Endothelial cell of umbilical vein (primary cell): ENCODE measurements around the gene BCL11B.

ENCODE experiments used
- POLR2AphosphoS5 ChIP-seq: IDR thresholded peaks from 2 replicates; pipeline ENCODE4 v1.6.1; 2012; ENCODE audit warnings: low read depth, mild to moderate bottlenecking, control low read depth, low read length, moderate library complexity; ENCODE audit not compliant: insufficient read depth
- TF ChIP-seq, protein P1 (sequence below), 2 donors: IDR thresholded peaks; 1 replicate in 1 of 2; 2 replicates in 1 of 2; pipeline ENCODE4 v1.5.1; 2011; ENCODE audit warnings: low read length in 2 of 2, mild to moderate bottlenecking in 2 of 2, moderate library complexity in 2 of 2, control low read depth in 1 of 2, inconsistent platforms in 1 of 2, low read depth in 1 of 2; ENCODE audit not compliant: insufficient read depth in 1 of 2; ENCODE audit errors: extremely low read depth in 1 of 2

DNA sequence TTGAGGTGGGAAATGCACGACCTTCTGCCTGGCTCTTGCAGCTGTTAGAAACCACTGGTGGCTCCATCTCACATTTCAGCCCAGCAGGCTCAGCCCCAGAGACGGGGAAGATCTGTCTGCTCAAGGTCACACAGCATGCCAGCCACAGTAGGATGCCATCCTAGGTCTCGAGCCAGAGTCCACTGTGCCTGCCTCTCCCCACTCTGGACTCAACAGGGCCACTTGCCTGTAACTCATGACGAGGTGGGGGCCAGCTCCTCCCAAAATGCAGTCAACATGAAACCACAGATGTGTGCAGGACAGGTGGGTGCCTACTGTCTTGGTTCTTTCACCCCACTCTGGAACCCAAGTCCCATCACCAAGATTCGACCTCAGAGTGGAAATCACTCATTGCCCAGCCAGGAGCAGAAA, 23.2 kb downstream of the BCL11B start:
- no peak for TF ChIP-seq POLR2AphosphoS5
- TF ChIP-seq, protein P1, sequence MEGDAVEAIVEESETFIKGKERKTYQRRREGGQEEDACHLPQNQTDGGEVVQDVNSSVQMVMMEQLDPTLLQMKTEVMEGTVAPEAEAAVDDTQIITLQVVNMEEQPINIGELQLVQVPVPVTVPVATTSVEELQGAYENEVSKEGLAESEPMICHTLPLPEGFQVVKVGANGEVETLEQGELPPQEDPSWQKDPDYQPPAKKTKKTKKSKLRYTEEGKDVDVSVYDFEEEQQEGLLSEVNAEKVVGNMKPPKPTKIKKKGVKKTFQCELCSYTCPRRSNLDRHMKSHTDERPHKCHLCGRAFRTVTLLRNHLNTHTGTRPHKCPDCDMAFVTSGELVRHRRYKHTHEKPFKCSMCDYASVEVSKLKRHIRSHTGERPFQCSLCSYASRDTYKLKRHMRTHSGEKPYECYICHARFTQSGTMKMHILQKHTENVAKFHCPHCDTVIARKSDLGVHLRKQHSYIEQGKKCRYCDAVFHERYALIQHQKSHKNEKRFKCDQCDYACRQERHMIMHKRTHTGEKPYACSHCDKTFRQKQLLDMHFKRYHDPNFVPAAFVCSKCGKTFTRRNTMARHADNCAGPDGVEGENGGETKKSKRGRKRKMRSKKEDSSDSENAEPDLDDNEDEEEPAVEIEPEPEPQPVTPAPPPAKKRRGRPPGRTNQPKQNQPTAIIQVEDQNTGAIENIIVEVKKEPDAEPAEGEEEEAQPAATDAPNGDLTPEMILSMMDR (IDR thresholded peaks at IDR 0.05; ENCODE audit: extremely low read depth in 1 of 2, insufficient read depth in 1 of 2, low read depth in 1 of 2, low read length in 2 of 2): no peak
